B cell (primary cell): ENCODE results near the gene LIMS2.

Experiments used
- CTCF ChIP-seq: fragments of 200-600 bp; IDR thresholded peaks from one replicate; pipeline ENCODE4 v1.8.0; 2022; ENCODE audit warnings: antibody characterized with exemption, mild to moderate bottlenecking
- EZH2 ChIP-seq: IDR thresholded peaks from 2 replicates; pipeline ENCODE4 v1.6.1; 2012; ENCODE audit warnings: borderline replicate concordance, low read depth, mild to moderate bottlenecking, moderate library complexity, low read length; ENCODE audit not compliant: insufficient read depth, poor library complexity, severe bottlenecking

DNA sequence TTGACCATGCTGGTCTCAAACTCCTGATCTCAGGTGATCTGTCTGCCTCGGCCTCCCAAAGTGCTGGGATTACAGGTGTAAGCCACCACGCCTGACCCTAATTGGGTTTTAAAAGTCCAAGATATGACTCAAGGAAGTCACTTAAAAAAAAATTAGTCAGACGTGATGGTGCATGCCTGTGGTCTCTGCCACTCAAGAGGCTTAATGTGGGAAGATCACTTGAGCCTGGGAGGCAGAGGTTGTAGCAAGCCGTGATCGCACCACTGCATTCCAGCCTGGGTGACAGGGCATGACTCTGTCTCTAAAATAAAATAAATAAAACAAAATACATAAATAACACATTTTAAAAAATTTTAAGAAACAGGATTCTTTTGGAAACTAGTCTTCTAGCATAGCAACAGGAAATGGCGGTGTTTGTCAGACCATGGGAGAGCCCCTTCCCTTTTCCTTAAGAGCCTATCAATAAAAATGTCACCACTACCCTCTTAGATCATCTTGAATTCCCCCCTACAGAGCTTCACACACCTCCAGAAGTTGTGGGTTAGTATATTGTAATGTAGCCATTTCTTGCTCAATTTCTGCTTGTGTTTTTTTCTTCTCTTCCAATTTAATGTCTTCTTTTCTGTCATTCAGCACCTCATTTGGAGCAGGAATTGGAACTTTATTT is 46.1 kb upstream of the LIMS2 start:
- TF ChIP-seq CTCF = no peak
- TF ChIP-seq EZH2 = no peak
